OCI-LY3 (cell line): ENCODE results near the gene SEZ6L.

Experiments used
- CTCF ChIP-seq: fragments of 200-600, 300-600 bp; sonication (generic); IDR thresholded peaks from 2 replicates; pipeline ENCODE4 v1.5.1; 2014; ENCODE audit warnings: antibody characterized with exemption, low read length, low read depth
- EZH2phosphoT487 ChIP-seq: fragments of 200-600 bp; shearing (Covaris generic); IDR thresholded peaks from 2 replicates; pipeline ENCODE4 v1.6.1; 2018; ENCODE audit warnings: antibody characterized with exemption, mixed run types, low read depth

GRCh38 chr22:26196657-26197056, 27.4 kb downstream of the SEZ6L start:
- TF ChIP-seq CTCF (no peak), EZH2phosphoT487 (no peak)
